GM06990 (cell line): ENCODE measurements around the gene GPR161.

Experiments used
- DNase-seq: peaks from one replicate; pipeline ENCODE4 v3.0.0-alpha.2; 2011; ENCODE audit not compliant: insufficient read length; ENCODE audit errors: extremely low read depth
- H3K27me3 ChIP-seq: replicated peaks from 2 replicates; pipeline ENCODE4 v1.6.0; 2011; ENCODE audit warnings: low read length; ENCODE audit not compliant: control insufficient read depth, insufficient read depth
- H3K36me3 ChIP-seq: 2 replicates; pipeline ENCODE4 v1.5.1; 2011; ENCODE audit warnings: low read length; ENCODE audit not compliant: control insufficient read depth, insufficient read depth
- H3K4me3 ChIP-seq: replicated peaks from 2 replicates; pipeline ENCODE4 v1.5.1; 2011; ENCODE audit warnings: low read depth, mild to moderate bottlenecking, control low read depth, low read length
- TF ChIP-seq, protein P1 (sequence below): IDR thresholded peaks from 2 replicates; pipeline ENCODE4 v1.5.1; 2011; ENCODE audit warnings: low read length, control low read depth, mild to moderate bottlenecking, inconsistent platforms; ENCODE audit not compliant: insufficient read depth, poor library complexity, severe bottlenecking

The GPR161 gene

DNA sequence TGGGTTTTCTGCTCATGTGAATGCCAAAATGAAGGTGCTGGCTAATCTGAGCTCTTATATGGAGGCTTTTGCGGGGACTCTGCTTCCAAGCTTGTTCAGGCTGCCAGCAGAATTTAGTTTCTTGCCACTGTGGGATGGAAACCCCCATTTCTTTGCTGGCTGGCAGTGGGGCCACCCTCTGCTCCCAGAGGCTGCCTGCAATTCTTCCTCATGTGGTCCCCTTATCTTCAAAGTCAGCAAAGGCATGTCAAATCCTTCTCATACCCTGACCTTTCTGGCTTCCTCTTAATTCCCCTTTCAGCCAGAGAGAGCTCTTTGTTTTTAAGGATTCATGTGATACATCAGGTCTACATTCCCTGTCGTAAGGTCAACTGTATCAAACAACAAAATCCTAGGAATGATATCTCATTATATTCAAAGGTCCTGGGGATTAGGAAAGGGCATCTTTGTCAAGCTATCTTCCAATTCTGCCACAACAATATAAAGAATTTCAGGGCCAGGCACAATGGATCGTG, 5.2 kb upstream of the GPR161 start:
- TF ChIP-seq, protein P1, sequence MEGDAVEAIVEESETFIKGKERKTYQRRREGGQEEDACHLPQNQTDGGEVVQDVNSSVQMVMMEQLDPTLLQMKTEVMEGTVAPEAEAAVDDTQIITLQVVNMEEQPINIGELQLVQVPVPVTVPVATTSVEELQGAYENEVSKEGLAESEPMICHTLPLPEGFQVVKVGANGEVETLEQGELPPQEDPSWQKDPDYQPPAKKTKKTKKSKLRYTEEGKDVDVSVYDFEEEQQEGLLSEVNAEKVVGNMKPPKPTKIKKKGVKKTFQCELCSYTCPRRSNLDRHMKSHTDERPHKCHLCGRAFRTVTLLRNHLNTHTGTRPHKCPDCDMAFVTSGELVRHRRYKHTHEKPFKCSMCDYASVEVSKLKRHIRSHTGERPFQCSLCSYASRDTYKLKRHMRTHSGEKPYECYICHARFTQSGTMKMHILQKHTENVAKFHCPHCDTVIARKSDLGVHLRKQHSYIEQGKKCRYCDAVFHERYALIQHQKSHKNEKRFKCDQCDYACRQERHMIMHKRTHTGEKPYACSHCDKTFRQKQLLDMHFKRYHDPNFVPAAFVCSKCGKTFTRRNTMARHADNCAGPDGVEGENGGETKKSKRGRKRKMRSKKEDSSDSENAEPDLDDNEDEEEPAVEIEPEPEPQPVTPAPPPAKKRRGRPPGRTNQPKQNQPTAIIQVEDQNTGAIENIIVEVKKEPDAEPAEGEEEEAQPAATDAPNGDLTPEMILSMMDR = no peak
- Histone ChIP-seq H3K27me3 (peaks cover 2% of the 10 kb centered on the region; the same call in 1 of the 2 replicates), H3K36me3 (no peaks in the 10 kb centered on the region), H3K4me3 (no peak overlapping the region)
- no peak for DNase-seq

DNA sequence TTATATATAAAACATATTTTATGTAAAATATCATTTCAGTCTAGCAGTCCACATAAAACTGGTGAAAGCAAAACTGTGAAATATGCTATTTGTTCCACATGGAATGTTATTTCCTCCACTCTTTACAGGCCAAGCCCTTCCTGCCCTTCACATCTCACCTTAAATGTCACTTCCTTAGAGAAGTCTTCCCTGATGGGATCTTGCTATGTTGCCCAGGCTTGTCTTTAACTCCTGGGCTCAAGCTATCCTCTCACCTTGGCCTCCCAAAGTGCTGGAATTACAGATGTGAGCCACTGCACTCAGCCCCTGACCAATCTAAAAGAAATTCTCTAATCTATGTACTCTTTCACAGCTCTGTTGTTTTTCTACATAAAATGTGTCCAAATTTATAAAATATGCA, 2.3 kb upstream of the GPR161 start:
- TF ChIP-seq, protein P1 = no peak
- no peak for DNase-seq
- Histone ChIP-seq H3K27me3 (peaks cover 8% of the 10 kb centered on the region), H3K4me3 (no peak overlapping the region), H3K36me3 (no peaks in the 10 kb centered on the region)

DNA sequence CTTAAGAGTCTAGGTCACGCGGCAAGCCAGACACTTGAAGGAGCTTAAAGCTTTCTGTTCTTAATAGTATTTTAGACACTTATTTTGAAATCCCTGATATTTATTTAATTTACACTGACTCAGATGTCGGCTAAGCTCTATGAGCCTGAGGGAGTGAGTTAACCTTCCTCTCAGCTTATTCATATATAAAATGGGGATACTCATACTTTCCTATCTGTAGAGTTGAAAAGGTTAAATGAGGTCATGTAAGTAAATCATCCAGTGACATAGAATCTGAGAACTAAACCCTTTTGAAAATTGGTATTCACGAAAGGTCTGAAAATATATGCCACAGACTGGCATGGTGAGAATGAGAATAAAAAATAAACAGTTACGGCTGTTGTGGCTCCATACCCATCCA, 1.4 kb upstream of the GPR161 start:
- DNase-seq = no peak
- Histone ChIP-seq H3K4me3 (no peak overlapping the region), H3K36me3 (no peaks in the 10 kb centered on the region), H3K27me3 (peaks cover 8% of the 10 kb centered on the region)
- TF ChIP-seq, protein P1 = no peak

DNA sequence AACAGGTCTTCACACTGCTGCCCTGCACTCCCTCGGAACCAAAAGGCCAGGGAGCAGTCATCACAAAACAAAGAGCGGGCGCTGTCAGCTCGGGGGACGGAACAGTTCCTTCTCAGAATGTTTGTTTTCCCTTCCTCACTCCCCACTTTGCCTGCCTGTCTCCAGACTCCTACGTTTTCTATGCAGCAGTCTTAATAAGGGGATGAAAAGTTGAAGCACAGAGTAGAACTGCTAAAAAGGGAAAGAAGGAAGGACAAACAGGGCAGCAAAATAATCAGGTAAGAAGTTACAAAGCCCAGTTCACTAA, 738 bp upstream of the GPR161 start:
- no peak for DNase-seq
- TF ChIP-seq, protein P1 = no peak
- H3K27me3 ChIP-seq = peaks cover 8% of the 10 kb centered on the region
- H3K36me3 ChIP-seq = no peaks in the 10 kb centered on the region
- peak overlapping the region; percentile 53 for H3K4me3 ChIP-seq

DNA sequence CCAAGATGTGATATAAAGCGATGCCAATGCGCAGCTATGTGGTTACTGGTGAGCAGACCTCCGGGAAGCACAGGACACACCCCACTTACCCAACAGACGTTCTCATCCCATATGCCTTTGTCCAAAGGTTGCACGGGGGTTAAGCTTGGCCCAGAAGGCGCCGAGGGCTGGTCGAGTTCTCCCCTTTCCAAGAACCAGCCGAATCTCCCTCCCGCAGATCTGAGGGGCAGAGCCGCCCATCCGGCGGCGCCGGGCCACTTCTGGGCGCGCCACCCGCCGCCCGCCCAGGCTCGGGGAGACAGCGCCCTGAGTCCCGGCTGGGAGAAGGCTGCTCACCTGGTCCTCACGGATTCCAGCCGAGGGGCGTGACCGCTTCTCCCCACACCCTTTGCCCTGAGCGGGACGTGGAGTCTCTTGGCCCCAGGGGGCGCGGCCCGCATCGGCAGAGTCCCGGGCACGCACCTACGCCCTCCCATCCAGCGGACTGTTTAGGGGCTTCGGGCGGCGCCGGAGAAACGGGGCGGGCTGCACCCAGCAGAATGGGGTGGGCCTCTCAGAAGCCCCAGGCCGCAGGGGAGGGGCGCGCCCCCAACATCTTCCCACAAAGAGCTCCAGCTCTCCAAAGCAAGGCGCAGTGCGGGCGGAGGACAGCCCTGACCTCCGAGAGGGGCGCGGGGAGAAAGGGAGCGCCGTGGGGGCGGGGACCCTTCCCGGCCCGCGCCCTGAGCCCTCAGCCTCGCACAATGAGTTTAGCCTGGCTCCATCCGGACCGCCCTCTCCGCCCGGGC, 615 bp downstream of the GPR161 start:
- TF ChIP-seq, protein P1 = no peak
- Histone ChIP-seq H3K36me3 (no peaks in the 10 kb centered on the region), H3K4me3 (peak overlapping the region; percentile 63), H3K27me3 (peaks cover 8% of the 10 kb centered on the region)
- DNase-seq = peak; percentile 18
